Mesendoderm (in vitro differentiated cells): Measurements from ENCODE around the gene FABP3.

Experiments
- DNase-seq: peaks from one replicate; pipeline ENCODE4 v3.0.0; 2013
- H2AK5ac ChIP-seq: 2 replicates; pipeline ENCODE4 v1.6.1; 2013; ENCODE audit warnings: low read length, inconsistent platforms
- H2BK120ac ChIP-seq: 2 replicates; pipeline ENCODE4 v1.6.1; 2013; ENCODE audit warnings: low read depth, mild to moderate bottlenecking, low read length, moderate library complexity, mixed read lengths
- H2BK15ac ChIP-seq: replicated peaks from 2 replicates; pipeline ENCODE4 v1.6.1; 2013; ENCODE audit warnings: low read depth, mild to moderate bottlenecking, moderate library complexity
- H2BK5ac ChIP-seq: 2 replicates; pipeline ENCODE4 v1.6.1; 2013; ENCODE audit warnings: low read length, inconsistent platforms
- H3K18ac ChIP-seq: 2 replicates; pipeline ENCODE4 v1.6.1; 2013; ENCODE audit warnings: mild to moderate bottlenecking, low read length, mixed read lengths
- H3K23ac ChIP-seq: one replicate; pipeline ENCODE4 v1.6.1; 2013; ENCODE audit warnings: low read length
- H3K27ac ChIP-seq: 2 replicates; pipeline ENCODE4 v1.5.1; 2013; ENCODE audit warnings: low read depth, mild to moderate bottlenecking, inconsistent platforms, low read length, moderate library complexity
- H3K27me3 ChIP-seq: 2 replicates; pipeline ENCODE4 v1.6.1; 2013; ENCODE audit warnings: low read length, control low read depth, mild to moderate bottlenecking, inconsistent platforms; ENCODE audit not compliant: insufficient read depth, poor library complexity
- H3K36me3 ChIP-seq: 2 replicates; pipeline ENCODE4 v1.6.1; 2013; ENCODE audit warnings: low read length, inconsistent platforms; ENCODE audit not compliant: control insufficient read depth, insufficient read depth
- H3K4ac ChIP-seq: one replicate; pipeline ENCODE4 v1.6.1; 2013; ENCODE audit warnings: low read depth, mild to moderate bottlenecking, low read length, moderate library complexity
- H3K4me1 ChIP-seq: 2 replicates; pipeline ENCODE4 v1.6.1; 2013; ENCODE audit warnings: low read depth, low read length, inconsistent platforms; ENCODE audit not compliant: control insufficient read depth
- H3K4me2 ChIP-seq: 2 replicates; pipeline ENCODE4 v1.6.1; 2013; ENCODE audit warnings: low read length
- H3K4me3 ChIP-seq: 2 replicates; pipeline ENCODE4 v1.5.1; 2013; ENCODE audit warnings: mild to moderate bottlenecking, low read length
- H3K56ac ChIP-seq: one replicate; pipeline ENCODE4 v1.6.1; 2013; ENCODE audit warnings: low read length
- H3K79me1 ChIP-seq: 2 replicates; pipeline ENCODE4 v1.6.1; 2013; ENCODE audit warnings: low read length, inconsistent platforms
- H3K79me2 ChIP-seq: 2 replicates; pipeline ENCODE4 v1.6.1; 2013; ENCODE audit warnings: mild to moderate bottlenecking, low read length; ENCODE audit not compliant: control insufficient read depth, insufficient read depth
- H3K9ac ChIP-seq: 2 replicates; pipeline ENCODE4 v1.6.1; 2013; ENCODE audit warnings: low read length, inconsistent platforms
- H4K5ac ChIP-seq: one replicate; pipeline ENCODE4 v1.6.1; 2013; ENCODE audit warnings: low read length
- H4K8ac ChIP-seq: one replicate; pipeline ENCODE4 v1.6.1; 2013; ENCODE audit warnings: low read depth, mild to moderate bottlenecking, control low read depth, low read length, moderate library complexity
- whole genome bisulfite sequencing: extraction: QIAGEN DNeasy Blood & Tissue Kit; methylation state at CpG from one replicate; pipeline ENCODE4 v1.1.7; 2013; ENCODE audit warnings: low lambda C conversion rate, missing lambda C conversion rate; ENCODE audit not compliant: insufficient coverage; ENCODE audit errors: extremely low coverage; 5-methylcytosine and 5-hydroxymethylcytosine counted together

FABP3 gene

GRCh38 chr1:31361607-31362006 is 11.3 kb downstream of the FABP3 start:
- no peak overlapping the region for H3K56ac ChIP-seq

GRCh38 chr1:31356427-31356826 is 16.4 kb downstream of the FABP3 start:
- no peaks in the 10 kb centered on the region for H3K27me3 ChIP-seq
- no peak overlapping the region for H3K9ac ChIP-seq
- H3K56ac ChIP-seq = no peak overlapping the region
- no peak overlapping the region for H2AK5ac ChIP-seq
- no peaks in the 10 kb centered on the region for H3K79me2 ChIP-seq
- H2BK5ac ChIP-seq = no peak overlapping the region
- H3K4me2 ChIP-seq = no peak overlapping the region
- H3K4me3 ChIP-seq = no peak overlapping the region
- no peak overlapping the region for H3K27ac ChIP-seq
- no peak for DNase-seq
- H3K18ac ChIP-seq = no peak overlapping the region
- H3K36me3 ChIP-seq = no peaks in the 10 kb centered on the region
- no peak overlapping the region for H2BK120ac ChIP-seq
- H3K79me1 ChIP-seq = no peaks in the 10 kb centered on the region
- H3K4ac ChIP-seq = no peak overlapping the region
- no CpG with 5 or more reads among the region's 2 CpGs for WGBS
- H2BK15ac ChIP-seq = no peak overlapping the region
- H4K8ac ChIP-seq = no peak overlapping the region
- H4K5ac ChIP-seq = no peak overlapping the region
- no peak overlapping the region for H3K23ac ChIP-seq
- no peaks in the 10 kb centered on the region for H3K4me1 ChIP-seq

More at GRCh38 chr1:31361607-31362006, 11.3 kb downstream of the FABP3 start:
- Histone ChIP-seq H3K4me3 (no peak overlapping the region), H3K27ac (no peak overlapping the region), H3K79me2 (no peaks in the 10 kb centered on the region), H3K9ac (no peak overlapping the region), H3K4me1 (no peaks in the 10 kb centered on the region), H2BK15ac (no peak overlapping the region), H4K5ac (no peak overlapping the region), H3K4me2 (no peak overlapping the region), H3K79me1 (no peaks in the 10 kb centered on the region), H2BK120ac (no peak overlapping the region), H3K36me3 (peaks cover 7% of the 10 kb centered on the region), H3K27me3 (no peaks in the 10 kb centered on the region), H2AK5ac (no peak overlapping the region), H4K8ac (no peak overlapping the region), H2BK5ac (no peak overlapping the region), H3K18ac (no peak overlapping the region), H3K4ac (no peak overlapping the region), H3K23ac (no peak overlapping the region)
- no peak for DNase-seq
- no CpG with 5 or more reads among the region's 6 CpGs for WGBS

- H3K4me3 ChIP-seq = no peak overlapping the region
- no peak overlapping the region for H2BK15ac ChIP-seq
- H3K4me2 ChIP-seq = no peak overlapping the region
- no peaks in the 10 kb centered on the region for H3K27me3 ChIP-seq
- no peaks in the 10 kb centered on the region for H3K79me2 ChIP-seq
- no peak overlapping the region for H3K27ac ChIP-seq
- H3K79me1 ChIP-seq = no peaks in the 10 kb centered on the region
- H4K5ac ChIP-seq = no peak overlapping the region
- WGBS = no CpG with 5 or more reads among the region's 3 CpGs
- no peak overlapping the region for H3K23ac ChIP-seq
- DNase-seq = no peak
- no peak overlapping the region for H3K4ac ChIP-seq
- H4K8ac ChIP-seq = no peak overlapping the region
- no peaks in the 10 kb centered on the region for H3K36me3 ChIP-seq
- no peaks in the 10 kb centered on the region for H3K4me1 ChIP-seq
- no peak overlapping the region for H3K56ac ChIP-seq
- H3K18ac ChIP-seq = no peak overlapping the region
- H3K9ac ChIP-seq = no peak overlapping the region
- H2AK5ac ChIP-seq = no peak overlapping the region
- H2BK120ac ChIP-seq = no peak overlapping the region
- H2BK5ac ChIP-seq = no peak overlapping the region
Measured at GRCh38 chr1:31354283-31354682, 18.6 kb downstream of the FABP3 start.

- Histone ChIP-seq H3K36me3 (no peaks in the 10 kb centered on the region), H3K9ac (no peak overlapping the region)
- WGBS = no CpG with 5 or more reads among the region's 1 CpG
Measured at GRCh38 chr1:31348449-31348848, 24.4 kb downstream of the FABP3 start.

GRCh38 chr1:31346785-31347184 is 26.1 kb downstream of the FABP3 start:
- Histone ChIP-seq H3K9ac (no peak overlapping the region), H4K5ac (no peak overlapping the region), H3K27me3 (no peaks in the 10 kb centered on the region), H3K18ac (no peak overlapping the region), H3K27ac (no peak overlapping the region), H3K4ac (no peak overlapping the region), H3K23ac (no peak overlapping the region), H2BK120ac (no peak overlapping the region), H3K4me3 (no peak overlapping the region), H2BK5ac (no peak overlapping the region), H4K8ac (no peak overlapping the region), H3K4me1 (no peaks in the 10 kb centered on the region), H3K56ac (no peak overlapping the region), H3K79me2 (no peaks in the 10 kb centered on the region), H2BK15ac (no peak overlapping the region), H3K4me2 (no peak overlapping the region), H3K36me3 (no peaks in the 10 kb centered on the region), H3K79me1 (no peaks in the 10 kb centered on the region), H2AK5ac (no peak overlapping the region)
- no peak for DNase-seq

More at GRCh38 chr1:31348449-31348848, 24.4 kb downstream of the FABP3 start:
- H3K27me3 ChIP-seq = no peaks in the 10 kb centered on the region
- H3K4me2 ChIP-seq = no peak overlapping the region
- no peak overlapping the region for H2AK5ac ChIP-seq
- no peaks in the 10 kb centered on the region for H3K79me2 ChIP-seq
- H3K18ac ChIP-seq = no peak overlapping the region
- no peaks in the 10 kb centered on the region for H3K4me1 ChIP-seq
- no peak overlapping the region for H4K5ac ChIP-seq
- no peak overlapping the region for H2BK5ac ChIP-seq
- H3K56ac ChIP-seq = no peak overlapping the region
- no peak overlapping the region for H3K4ac ChIP-seq
- H3K79me1 ChIP-seq = no peaks in the 10 kb centered on the region
- H2BK15ac ChIP-seq = no peak overlapping the region
- H3K27ac ChIP-seq = no peak overlapping the region
- H2BK120ac ChIP-seq = no peak overlapping the region
- DNase-seq = no peak
- no peak overlapping the region for H4K8ac ChIP-seq
- H3K4me3 ChIP-seq = no peak overlapping the region
- no peak overlapping the region for H3K23ac ChIP-seq

GRCh38 chr1:31345635-31346034 is 27.2 kb downstream of the FABP3 start:
- H2BK15ac ChIP-seq = no peak overlapping the region
- H3K79me2 ChIP-seq = no peaks in the 10 kb centered on the region
- H2BK5ac ChIP-seq = no peak overlapping the region
- no peak overlapping the region for H2AK5ac ChIP-seq
- H3K4me3 ChIP-seq = no peak overlapping the region
- no peak overlapping the region for H3K4me2 ChIP-seq
- H4K5ac ChIP-seq = no peak overlapping the region
- no peaks in the 10 kb centered on the region for H3K27me3 ChIP-seq
- H2BK120ac ChIP-seq = no peak overlapping the region
- no peak overlapping the region for H3K23ac ChIP-seq
- no peak overlapping the region for H3K18ac ChIP-seq
- no peaks in the 10 kb centered on the region for H3K79me1 ChIP-seq
- no peak overlapping the region for H4K8ac ChIP-seq
- H3K56ac ChIP-seq = no peak overlapping the region
- no peak overlapping the region for H3K9ac ChIP-seq
- H3K36me3 ChIP-seq = no peaks in the 10 kb centered on the region
- H3K27ac ChIP-seq = no peak overlapping the region
- no peak for DNase-seq
- WGBS = no CpG with 5 or more reads among the region's 2 CpGs
- no peaks in the 10 kb centered on the region for H3K4me1 ChIP-seq
- H3K4ac ChIP-seq = no peak overlapping the region
